Neural cell (in vitro differentiated cells): ENCODE results near the gene ALB. TPM values are rescaled to one million over a fixed set of nuclear protein-coding genes. Genes with fewer than 3 reads are reported as not detected.

ENCODE experiments used
- H2AFZ ChIP-seq: fragments of 200-600, 300-800 bp; sonication (generic), shearing (Covaris generic); 2 replicates; pipeline ENCODE4 v1.6.0; 2014; ENCODE audit warnings: low read depth, mild to moderate bottlenecking, antibody characterized with exemption, low read length, moderate library complexity
- H3F3A ChIP-seq: fragments of 200-600 bp; shearing (Covaris generic); 2 replicates; pipeline ENCODE4 v1.6.1; 2016; ENCODE audit warnings: mild to moderate bottlenecking, moderate library complexity, mixed read lengths, antibody characterized with exemption, low read length; ENCODE audit not compliant: insufficient read depth, poor library complexity, severe bottlenecking
- H3K27ac ChIP-seq: fragments of 200-600, 300-800 bp; sonication (generic), shearing (Covaris generic); 2 replicates; pipeline ENCODE4 v1.5.1; 2014; ENCODE audit warnings: mild to moderate bottlenecking, low read length, moderate library complexity
- H3K27me3 ChIP-seq: fragments of 300-800, 200-600 bp; sonication (generic), shearing (Covaris generic); 2 replicates; pipeline ENCODE4 v1.6.0; 2014; ENCODE audit warnings: mild to moderate bottlenecking, low read depth, low read length, moderate library complexity; ENCODE audit not compliant: insufficient read depth
- H3K36me3 ChIP-seq: fragments of 300-800, 200-600 bp; sonication (generic), shearing (Covaris generic); 2 replicates; pipeline ENCODE4 v1.5.1; 2014; ENCODE audit warnings: mild to moderate bottlenecking, antibody characterized with exemption, low read length, moderate library complexity; ENCODE audit not compliant: insufficient read depth
- H3K4me2 ChIP-seq: fragments of 300-800, 200-600 bp; sonication (generic), shearing (Covaris generic); 2 replicates; pipeline ENCODE4 v1.6.0; 2014; ENCODE audit warnings: mild to moderate bottlenecking, low read length
- H3K4me3 ChIP-seq: fragments of 300-800, 200-600 bp; sonication (generic), shearing (Covaris generic); 2 replicates; pipeline ENCODE4 v1.5.1; 2014; ENCODE audit warnings: mild to moderate bottlenecking, low read length, moderate library complexity
- H3K79me2 ChIP-seq: fragments of 200-600 bp; shearing (Covaris generic); replicated peaks from 2 replicates; pipeline ENCODE4 v1.6.0; 2014; ENCODE audit warnings: mild to moderate bottlenecking, low read length, moderate library complexity; ENCODE audit not compliant: insufficient read depth
- H3K9ac ChIP-seq: fragments of 300-800, 200-600 bp; sonication (generic), shearing (Covaris generic); 2 replicates; pipeline ENCODE4 v1.6.1; 2016; ENCODE audit warnings: mild to moderate bottlenecking, low read length, mixed read lengths
- H3K9me2 ChIP-seq: fragments of 200-600 bp; shearing (Covaris generic); 2 replicates; pipeline ENCODE4 v1.6.1; 2016; ENCODE audit warnings: mild to moderate bottlenecking, low read length, mixed read lengths; ENCODE audit not compliant: insufficient read depth
- H3K9me3 ChIP-seq: fragments of 200-600, 300-800 bp; sonication (generic), shearing (Covaris generic); 2 replicates; pipeline ENCODE4 v1.6.1; 2016; ENCODE audit warnings: mild to moderate bottlenecking, mixed run types, low read length, moderate library complexity, mixed read lengths
- H4K20me1 ChIP-seq: fragments of 200-600 bp; shearing (Covaris generic); 2 replicates; pipeline ENCODE4 v1.6.1; 2016; ENCODE audit warnings: mild to moderate bottlenecking, mixed run types; ENCODE audit not compliant: insufficient read depth
- EP300 ChIP-seq: fragments of 450-650 bp; conservative IDR thresholded peaks from 2 replicates; pipeline ENCODE4 v1.6.1; 2014; ENCODE audit warnings: antibody characterized with exemption, mild to moderate bottlenecking, moderate library complexity; ENCODE audit not compliant: poor library complexity, severe bottlenecking
- EZH2 ChIP-seq: fragments of 200-600, 300-800 bp; shearing (Covaris generic), sonication (generic); IDR thresholded peaks from 2 replicates; pipeline ENCODE4 v1.6.1; 2014; ENCODE audit warnings: antibody characterized with exemption, low read length, borderline replicate concordance, mild to moderate bottlenecking; ENCODE audit not compliant: insufficient read depth, poor library complexity, severe bottlenecking
- MXI1 ChIP-seq: fragments of 450-650 bp; conservative IDR thresholded peaks from 2 replicates; pipeline ENCODE4 v1.6.1; 2014; ENCODE audit warnings: antibody characterized with exemption, mild to moderate bottlenecking; ENCODE audit not compliant: poor library complexity, severe bottlenecking
- POLR2AphosphoS5 ChIP-seq: IDR thresholded peaks from 2 replicates; pipeline ENCODE4 v1.6.1; 2012
- RAD21 ChIP-seq: fragments of 450-650 bp; conservative IDR thresholded peaks from 2 replicates; pipeline ENCODE4 v1.6.1; 2014; ENCODE audit warnings: antibody characterized with exemption, mild to moderate bottlenecking, moderate library complexity
- SMC3 ChIP-seq: fragments of 450-650 bp; conservative IDR thresholded peaks from 2 replicates; pipeline ENCODE4 v1.6.1; 2014; ENCODE audit warnings: antibody characterized with exemption, mild to moderate bottlenecking, moderate library complexity; ENCODE audit not compliant: poor library complexity
- TAF1 ChIP-seq: IDR thresholded peaks from 2 replicates; pipeline ENCODE4 v1.6.1; 2012; ENCODE audit warnings: low read depth
- polyA plus RNA-seq: library from polyadenylated mRNA; depleted of rRNA; stranded (reverse); fragments of >200 nt; gene quantifications from 2 replicates; pipeline ENCODE4 v1.2.3, GENCODE V29; 2014
- TF ChIP-seq, protein P1 (sequence below): IDR thresholded peaks from 2 replicates; pipeline ENCODE4 v1.6.1; 2012; ENCODE audit warnings: borderline replicate concordance
- TF ChIP-seq, protein P2 (sequence below): fragments of 450-650 bp; IDR thresholded peaks from 2 replicates; pipeline ENCODE4 v1.5.1; 2014; ENCODE audit warnings: antibody characterized with exemption, mild to moderate bottlenecking, moderate library complexity; ENCODE audit not compliant: poor library complexity, severe bottlenecking

Gene ALB
- polyA plus RNA-seq, 1 donor from 2014 or later: 3.4 TPM

DNA sequence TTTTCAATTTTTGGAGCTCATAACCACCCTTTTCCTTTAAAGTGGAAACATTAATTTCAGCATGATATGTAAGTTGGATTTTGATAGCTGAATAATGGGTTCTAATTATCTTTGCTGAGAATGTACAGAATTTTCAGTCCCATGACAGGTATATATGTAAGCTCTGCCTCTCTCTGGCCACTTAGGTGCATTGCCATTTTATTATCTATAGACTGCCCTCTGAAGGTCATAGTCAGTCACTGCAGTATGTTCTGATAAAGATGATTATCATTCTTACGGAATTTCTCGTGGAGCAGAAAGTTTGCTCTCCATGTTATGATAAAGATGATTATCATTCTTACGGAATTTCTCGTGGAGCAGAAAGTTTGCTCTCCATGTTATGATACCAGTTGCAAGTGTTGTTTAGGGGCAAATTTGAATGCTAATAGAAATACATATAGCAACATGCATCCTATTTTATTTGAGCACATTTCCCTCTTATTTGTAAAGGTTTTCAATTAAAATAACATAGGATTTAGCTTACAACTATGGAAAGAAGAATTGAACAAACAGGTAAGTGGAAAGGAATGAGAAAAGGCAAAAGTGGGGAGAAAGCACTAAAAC, 42.4 kb downstream of the ALB start:
- Histone ChIP-seq H3K27me3 (peaks cover 17% of the 10 kb centered on the region), H3F3A (no peaks in the 10 kb centered on the region), H3K9ac (no peak overlapping the region), H3K9me3 (no peaks in the 10 kb centered on the region), H3K4me2 (no peak overlapping the region), H3K79me2 (no peaks in the 10 kb centered on the region), H3K4me3 (no peak overlapping the region), H4K20me1 (no peaks in the 10 kb centered on the region), H3K27ac (no peak overlapping the region), H3K9me2 (no peaks in the 10 kb centered on the region), H2AFZ (no peak overlapping the region), H3K36me3 (no peaks in the 10 kb centered on the region)
- TF ChIP-seq RAD21 (peak; percentile 56), POLR2AphosphoS5 (no peak), MXI1 (no peak), TAF1 (no peak), EP300 (no peak), SMC3 (peak; percentile 63), EZH2 (no peak)
- TF ChIP-seq, protein P1, sequence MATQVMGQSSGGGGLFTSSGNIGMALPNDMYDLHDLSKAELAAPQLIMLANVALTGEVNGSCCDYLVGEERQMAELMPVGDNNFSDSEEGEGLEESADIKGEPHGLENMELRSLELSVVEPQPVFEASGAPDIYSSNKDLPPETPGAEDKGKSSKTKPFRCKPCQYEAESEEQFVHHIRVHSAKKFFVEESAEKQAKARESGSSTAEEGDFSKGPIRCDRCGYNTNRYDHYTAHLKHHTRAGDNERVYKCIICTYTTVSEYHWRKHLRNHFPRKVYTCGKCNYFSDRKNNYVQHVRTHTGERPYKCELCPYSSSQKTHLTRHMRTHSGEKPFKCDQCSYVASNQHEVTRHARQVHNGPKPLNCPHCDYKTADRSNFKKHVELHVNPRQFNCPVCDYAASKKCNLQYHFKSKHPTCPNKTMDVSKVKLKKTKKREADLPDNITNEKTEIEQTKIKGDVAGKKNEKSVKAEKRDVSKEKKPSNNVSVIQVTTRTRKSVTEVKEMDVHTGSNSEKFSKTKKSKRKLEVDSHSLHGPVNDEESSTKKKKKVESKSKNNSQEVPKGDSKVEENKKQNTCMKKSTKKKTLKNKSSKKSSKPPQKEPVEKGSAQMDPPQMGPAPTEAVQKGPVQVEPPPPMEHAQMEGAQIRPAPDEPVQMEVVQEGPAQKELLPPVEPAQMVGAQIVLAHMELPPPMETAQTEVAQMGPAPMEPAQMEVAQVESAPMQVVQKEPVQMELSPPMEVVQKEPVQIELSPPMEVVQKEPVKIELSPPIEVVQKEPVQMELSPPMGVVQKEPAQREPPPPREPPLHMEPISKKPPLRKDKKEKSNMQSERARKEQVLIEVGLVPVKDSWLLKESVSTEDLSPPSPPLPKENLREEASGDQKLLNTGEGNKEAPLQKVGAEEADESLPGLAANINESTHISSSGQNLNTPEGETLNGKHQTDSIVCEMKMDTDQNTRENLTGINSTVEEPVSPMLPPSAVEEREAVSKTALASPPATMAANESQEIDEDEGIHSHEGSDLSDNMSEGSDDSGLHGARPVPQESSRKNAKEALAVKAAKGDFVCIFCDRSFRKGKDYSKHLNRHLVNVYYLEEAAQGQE: no peak
- TF ChIP-seq, protein P2, sequence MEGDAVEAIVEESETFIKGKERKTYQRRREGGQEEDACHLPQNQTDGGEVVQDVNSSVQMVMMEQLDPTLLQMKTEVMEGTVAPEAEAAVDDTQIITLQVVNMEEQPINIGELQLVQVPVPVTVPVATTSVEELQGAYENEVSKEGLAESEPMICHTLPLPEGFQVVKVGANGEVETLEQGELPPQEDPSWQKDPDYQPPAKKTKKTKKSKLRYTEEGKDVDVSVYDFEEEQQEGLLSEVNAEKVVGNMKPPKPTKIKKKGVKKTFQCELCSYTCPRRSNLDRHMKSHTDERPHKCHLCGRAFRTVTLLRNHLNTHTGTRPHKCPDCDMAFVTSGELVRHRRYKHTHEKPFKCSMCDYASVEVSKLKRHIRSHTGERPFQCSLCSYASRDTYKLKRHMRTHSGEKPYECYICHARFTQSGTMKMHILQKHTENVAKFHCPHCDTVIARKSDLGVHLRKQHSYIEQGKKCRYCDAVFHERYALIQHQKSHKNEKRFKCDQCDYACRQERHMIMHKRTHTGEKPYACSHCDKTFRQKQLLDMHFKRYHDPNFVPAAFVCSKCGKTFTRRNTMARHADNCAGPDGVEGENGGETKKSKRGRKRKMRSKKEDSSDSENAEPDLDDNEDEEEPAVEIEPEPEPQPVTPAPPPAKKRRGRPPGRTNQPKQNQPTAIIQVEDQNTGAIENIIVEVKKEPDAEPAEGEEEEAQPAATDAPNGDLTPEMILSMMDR: peak; percentile 77

DNA sequence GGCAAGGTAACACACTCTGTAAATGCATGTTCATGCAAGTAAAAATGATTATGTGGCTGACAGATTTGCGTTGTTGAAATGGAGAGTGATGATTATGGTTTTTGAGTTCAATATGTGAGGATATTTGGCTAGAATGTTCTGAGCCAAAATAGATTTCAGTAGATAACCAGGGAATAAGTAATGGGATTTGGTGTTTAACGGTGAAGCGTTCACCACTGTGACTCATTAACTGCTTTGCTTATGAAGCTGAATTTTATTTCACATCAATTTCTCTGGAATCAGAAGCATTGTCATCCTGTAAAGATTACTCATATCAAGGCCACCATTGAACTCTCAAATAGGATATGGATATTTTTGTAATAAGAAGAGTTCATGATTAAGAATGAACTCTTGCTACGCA, 43.6 kb downstream of the ALB start:
- no peaks in the 10 kb centered on the region for H3K9me2 ChIP-seq
- no peak overlapping the region for H3K9ac ChIP-seq
- H3F3A ChIP-seq: no peaks in the 10 kb centered on the region
- no peak overlapping the region for H3K4me3 ChIP-seq
- TF ChIP-seq EP300 (no peak), EZH2 (no peak), RAD21 (no peak), MXI1 (no peak), SMC3 (no peak), TAF1 (no peak), POLR2AphosphoS5 (no peak)
- TF ChIP-seq, protein P1: no peak
- TF ChIP-seq, protein P2: no peak
- no peak overlapping the region for H3K27ac ChIP-seq
- H3K4me2 ChIP-seq: no peak overlapping the region
- H3K9me3 ChIP-seq: no peaks in the 10 kb centered on the region
- no peaks in the 10 kb centered on the region for H3K36me3 ChIP-seq
- no peak overlapping the region for H2AFZ ChIP-seq
- H3K27me3 ChIP-seq: peaks cover 23% of the 10 kb centered on the region
- H3K79me2 ChIP-seq: no peaks in the 10 kb centered on the region
- H4K20me1 ChIP-seq: no peaks in the 10 kb centered on the region
